Choroid plexus epithelial cell (primary cell): Measurements from ENCODE around the gene JADE2.

Experiments used
- DNase-seq: peaks from one replicate; pipeline ENCODE4 v3.0.0-alpha.2; 2010; ENCODE audit warnings: low read depth
- H3K4me3 ChIP-seq: 2 replicates; pipeline ENCODE4 v1.5.1; 2011; ENCODE audit warnings: low read depth, mild to moderate bottlenecking, control low read depth, low read length, moderate library complexity
- TF ChIP-seq, protein P1 (sequence below): conservative IDR thresholded peaks from 2 replicates; pipeline ENCODE4 v1.5.1; 2011; ENCODE audit warnings: low read depth, mild to moderate bottlenecking, control low read depth, inconsistent platforms, low read length, moderate library complexity

JADE2 gene

GRCh38 chr5:134578578-134579283 is 53.3 kb downstream of the JADE2 start:
- no peak for DNase-seq
- TF ChIP-seq, protein P1, sequence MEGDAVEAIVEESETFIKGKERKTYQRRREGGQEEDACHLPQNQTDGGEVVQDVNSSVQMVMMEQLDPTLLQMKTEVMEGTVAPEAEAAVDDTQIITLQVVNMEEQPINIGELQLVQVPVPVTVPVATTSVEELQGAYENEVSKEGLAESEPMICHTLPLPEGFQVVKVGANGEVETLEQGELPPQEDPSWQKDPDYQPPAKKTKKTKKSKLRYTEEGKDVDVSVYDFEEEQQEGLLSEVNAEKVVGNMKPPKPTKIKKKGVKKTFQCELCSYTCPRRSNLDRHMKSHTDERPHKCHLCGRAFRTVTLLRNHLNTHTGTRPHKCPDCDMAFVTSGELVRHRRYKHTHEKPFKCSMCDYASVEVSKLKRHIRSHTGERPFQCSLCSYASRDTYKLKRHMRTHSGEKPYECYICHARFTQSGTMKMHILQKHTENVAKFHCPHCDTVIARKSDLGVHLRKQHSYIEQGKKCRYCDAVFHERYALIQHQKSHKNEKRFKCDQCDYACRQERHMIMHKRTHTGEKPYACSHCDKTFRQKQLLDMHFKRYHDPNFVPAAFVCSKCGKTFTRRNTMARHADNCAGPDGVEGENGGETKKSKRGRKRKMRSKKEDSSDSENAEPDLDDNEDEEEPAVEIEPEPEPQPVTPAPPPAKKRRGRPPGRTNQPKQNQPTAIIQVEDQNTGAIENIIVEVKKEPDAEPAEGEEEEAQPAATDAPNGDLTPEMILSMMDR, result no peak

GRCh38 chr5:134579284-134579771 is 53.9 kb downstream of the JADE2 start:
- no peak for DNase-seq
- H3K4me3 ChIP-seq, result no peak overlapping the region
- TF ChIP-seq, protein P1, result no peak

More at GRCh38 chr5:134578578-134579283, 53.3 kb downstream of the JADE2 start:
- H3K4me3 ChIP-seq, result no peak overlapping the region

GRCh38 chr5:134580001-134580460 is 54.6 kb downstream of the JADE2 start:
- TF ChIP-seq, protein P1, result no peak
- no peak for DNase-seq
- H3K4me3 ChIP-seq, result no peak overlapping the region

GRCh38 chr5:134581241-134581981 is 55.9 kb downstream of the JADE2 start:
- TF ChIP-seq, protein P1, result no peak
- no peak for DNase-seq
- no peak overlapping the region for H3K4me3 ChIP-seq

GRCh38 chr5:134582281-134582680 is 56.8 kb downstream of the JADE2 start:
- TF ChIP-seq, protein P1, result no peak
- no peak overlapping the region for H3K4me3 ChIP-seq
- DNase-seq, result no peak

GRCh38 chr5:134582941-134583340 is 57.5 kb downstream of the JADE2 start:
- TF ChIP-seq, protein P1, result no peak
- no peak overlapping the region for H3K4me3 ChIP-seq
- DNase-seq, result no peak
